ENCODE results near the gene PDE4D. TPM values are rescaled to one million over a fixed set of nuclear protein-coding genes. Genes with fewer than 3 reads are reported as not detected.

The PDE4D gene
- total RNA-seq, 1 experiment from 2014 or later: 11.6 TPM

- no peak for TF ChIP-seq CTCF (IDR thresholded peaks at IDR 0.05; ENCODE audit: unreplicated experiment)
- Mint-ChIP-seq H3K27ac (ENCODE audit: unreplicated experiment) (no peak overlapping the region), H3K27me3 (ENCODE audit: unreplicated experiment) (no peaks in the 10 kb centered on the region), H3K9me3 (ENCODE audit: low read depth, unreplicated experiment) (no peaks in the 10 kb centered on the region), H3K36me3 (ENCODE audit: insufficient read depth, unreplicated experiment) (no peaks in the 10 kb centered on the region), H3K4me1 (ENCODE audit: low read depth, unreplicated experiment) (peaks cover 20% of the 10 kb centered on the region), H3K4me3 (ENCODE audit: low read depth, unreplicated experiment) (no peak overlapping the region)
- intact Hi-C loops (cut with micrococcal nuclease; ENCODE audit: unreplicated experiment): no loop called here
- DNase-seq: no peak
- no TSS peak for BruUV-seq (replicated peaks)
- CTCF ChIA-PET: no interaction called here
Observed at GRCh38 chr5:59097712-59098111, 795.8 kb downstream of the PDE4D start.

DNA sequence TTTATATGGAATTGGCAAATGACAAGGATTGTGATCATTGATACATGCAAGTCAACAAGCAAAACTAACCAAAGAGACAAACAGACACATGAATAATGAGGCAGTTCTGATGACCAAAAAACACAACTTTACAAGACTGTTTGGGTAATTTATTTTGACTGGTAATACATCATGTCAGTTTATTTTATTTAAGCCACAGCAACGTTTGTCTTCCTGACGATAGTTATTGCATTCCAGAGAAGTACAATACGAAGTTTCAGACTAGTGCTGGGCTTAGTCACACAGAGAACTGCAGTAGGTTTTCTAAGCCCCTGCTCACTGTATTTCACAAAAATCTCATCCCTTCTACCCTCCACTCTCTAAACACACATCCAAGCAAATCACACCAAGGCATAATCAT is 796.4 kb downstream of the PDE4D start:
- Mint-ChIP-seq H3K4me1 (ENCODE audit: low read depth, unreplicated experiment) (peaks cover 20% of the 10 kb centered on the region), H3K27me3 (ENCODE audit: unreplicated experiment) (no peaks in the 10 kb centered on the region), H3K36me3 (ENCODE audit: insufficient read depth, unreplicated experiment) (no peaks in the 10 kb centered on the region), H3K9me3 (ENCODE audit: low read depth, unreplicated experiment) (no peaks in the 10 kb centered on the region), H3K27ac (ENCODE audit: unreplicated experiment) (no peak overlapping the region), H3K4me3 (ENCODE audit: low read depth, unreplicated experiment) (no peak overlapping the region)
- DNase-seq: no peak
- CTCF ChIA-PET: no interaction called here
- TF ChIP-seq CTCF (IDR thresholded peaks at IDR 0.05; ENCODE audit: unreplicated experiment): no peak
- intact Hi-C loops (cut with micrococcal nuclease; ENCODE audit: unreplicated experiment): no loop called here
- BruUV-seq (replicated peaks): no TSS peak

- Mint-ChIP-seq H3K4me1 (ENCODE audit: low read depth, unreplicated experiment) (peaks cover 19% of the 10 kb centered on the region), H3K36me3 (ENCODE audit: insufficient read depth, unreplicated experiment) (no peaks in the 10 kb centered on the region), H3K27me3 (ENCODE audit: unreplicated experiment) (no peaks in the 10 kb centered on the region), H3K27ac (ENCODE audit: unreplicated experiment) (no peak overlapping the region), H3K9me3 (ENCODE audit: low read depth, unreplicated experiment) (no peaks in the 10 kb centered on the region), H3K4me3 (ENCODE audit: low read depth, unreplicated experiment) (no peak overlapping the region)
- no TSS peak for BruUV-seq (replicated peaks)
- no peak for DNase-seq
- CTCF ChIA-PET: no interaction called here
- intact Hi-C loops (cut with micrococcal nuclease; ENCODE audit: unreplicated experiment): no loop called here
- no peak for TF ChIP-seq CTCF (IDR thresholded peaks at IDR 0.05; ENCODE audit: unreplicated experiment)
Observed at GRCh38 chr5:59095480-59095879, 798.0 kb downstream of the PDE4D start.

GRCh38 chr5:59094864-59095263 is 798.7 kb downstream of the PDE4D start:
- no TSS peak for BruUV-seq (replicated peaks)
- intact Hi-C loops (cut with micrococcal nuclease; ENCODE audit: unreplicated experiment): no loop called here
- H3K9me3 Mint-ChIP-seq (ENCODE audit: low read depth, unreplicated experiment): no peaks in the 10 kb centered on the region
- H3K27me3 Mint-ChIP-seq (ENCODE audit: unreplicated experiment): no peaks in the 10 kb centered on the region
- CTCF ChIA-PET: no interaction called here
- H3K36me3 Mint-ChIP-seq (ENCODE audit: insufficient read depth, unreplicated experiment): no peaks in the 10 kb centered on the region
- no peak overlapping the region for H3K27ac Mint-ChIP-seq (ENCODE audit: unreplicated experiment)
- TF ChIP-seq CTCF (IDR thresholded peaks at IDR 0.05; ENCODE audit: unreplicated experiment): no peak
- no peak overlapping the region for H3K4me3 Mint-ChIP-seq (ENCODE audit: low read depth, unreplicated experiment)
- DNase-seq: no peak
- peaks cover 13% of the 10 kb centered on the region for H3K4me1 Mint-ChIP-seq (ENCODE audit: low read depth, unreplicated experiment)

GRCh38 chr5:59093329-59093728 is 800.2 kb downstream of the PDE4D start:
- no peak overlapping the region for H3K27ac Mint-ChIP-seq (ENCODE audit: unreplicated experiment)
- no peak for TF ChIP-seq CTCF (IDR thresholded peaks at IDR 0.05; ENCODE audit: unreplicated experiment)
- DNase-seq: no peak
- peaks cover under 1% of the 10 kb centered on the region for H3K4me1 Mint-ChIP-seq (ENCODE audit: low read depth, unreplicated experiment)
- no peaks in the 10 kb centered on the region for H3K36me3 Mint-ChIP-seq (ENCODE audit: insufficient read depth, unreplicated experiment)
- BruUV-seq (replicated peaks): no TSS peak
- H3K27me3 Mint-ChIP-seq (ENCODE audit: unreplicated experiment): no peaks in the 10 kb centered on the region
- CTCF ChIA-PET: no interaction called here
- peak overlapping the region; percentile 46 for H3K4me3 Mint-ChIP-seq (ENCODE audit: low read depth, unreplicated experiment)
- H3K9me3 Mint-ChIP-seq (ENCODE audit: low read depth, unreplicated experiment): no peaks in the 10 kb centered on the region
- intact Hi-C loops (cut with micrococcal nuclease; ENCODE audit: unreplicated experiment): no loop called here

All from Calu3 (cell line).